GM12801 (cell line): ENCODE measurements around the gene TEX38.

Experiments used
- TF ChIP-seq, protein P1 (sequence below): IDR thresholded peaks from one replicate; pipeline ENCODE4 v1.5.1; 2011; ENCODE audit warnings: control low read depth; ENCODE audit not compliant: insufficient read length; ENCODE audit errors: extremely low read depth

Gene TEX38

DNA sequence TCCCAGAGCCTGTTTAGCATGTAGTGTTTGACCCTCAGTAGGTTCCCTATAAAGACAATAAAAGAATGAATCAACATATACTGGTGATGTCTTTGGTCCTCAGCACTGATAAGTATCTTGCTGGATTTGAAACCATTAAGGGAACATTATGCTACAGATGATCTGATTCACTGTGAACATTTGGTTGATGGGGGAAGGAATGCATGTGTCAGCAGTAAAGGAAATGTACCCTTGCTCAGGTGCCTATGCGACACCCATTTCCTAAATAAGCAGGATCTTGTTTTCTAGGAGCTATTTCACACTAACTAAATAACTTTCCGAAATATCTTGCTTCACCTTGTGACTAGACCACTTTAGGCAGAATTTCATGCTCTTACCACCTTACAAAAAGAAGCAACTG lies 13.0 kb downstream of the TEX38 start:
- TF ChIP-seq, protein P1, sequence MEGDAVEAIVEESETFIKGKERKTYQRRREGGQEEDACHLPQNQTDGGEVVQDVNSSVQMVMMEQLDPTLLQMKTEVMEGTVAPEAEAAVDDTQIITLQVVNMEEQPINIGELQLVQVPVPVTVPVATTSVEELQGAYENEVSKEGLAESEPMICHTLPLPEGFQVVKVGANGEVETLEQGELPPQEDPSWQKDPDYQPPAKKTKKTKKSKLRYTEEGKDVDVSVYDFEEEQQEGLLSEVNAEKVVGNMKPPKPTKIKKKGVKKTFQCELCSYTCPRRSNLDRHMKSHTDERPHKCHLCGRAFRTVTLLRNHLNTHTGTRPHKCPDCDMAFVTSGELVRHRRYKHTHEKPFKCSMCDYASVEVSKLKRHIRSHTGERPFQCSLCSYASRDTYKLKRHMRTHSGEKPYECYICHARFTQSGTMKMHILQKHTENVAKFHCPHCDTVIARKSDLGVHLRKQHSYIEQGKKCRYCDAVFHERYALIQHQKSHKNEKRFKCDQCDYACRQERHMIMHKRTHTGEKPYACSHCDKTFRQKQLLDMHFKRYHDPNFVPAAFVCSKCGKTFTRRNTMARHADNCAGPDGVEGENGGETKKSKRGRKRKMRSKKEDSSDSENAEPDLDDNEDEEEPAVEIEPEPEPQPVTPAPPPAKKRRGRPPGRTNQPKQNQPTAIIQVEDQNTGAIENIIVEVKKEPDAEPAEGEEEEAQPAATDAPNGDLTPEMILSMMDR = no peak

DNA sequence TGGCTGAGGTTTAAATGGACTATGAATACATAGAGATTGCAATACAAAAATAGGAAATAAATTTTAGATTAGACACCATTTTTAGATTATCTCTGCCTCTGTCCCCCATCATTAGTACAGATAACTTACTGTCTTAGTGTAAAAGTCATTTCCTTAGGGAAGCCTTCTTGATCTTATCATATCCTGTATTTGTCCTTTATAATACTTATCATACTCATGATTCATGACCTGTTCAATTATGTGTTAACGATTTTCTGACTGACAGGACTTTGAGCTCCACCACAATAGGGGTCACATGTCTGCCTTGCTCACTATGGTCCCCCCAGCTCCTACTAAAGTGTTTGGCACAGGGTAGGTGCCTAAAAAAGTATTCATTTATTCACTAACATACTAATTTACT lies 14.6 kb downstream of the TEX38 start:
- TF ChIP-seq, protein P1 = no peak

DNA sequence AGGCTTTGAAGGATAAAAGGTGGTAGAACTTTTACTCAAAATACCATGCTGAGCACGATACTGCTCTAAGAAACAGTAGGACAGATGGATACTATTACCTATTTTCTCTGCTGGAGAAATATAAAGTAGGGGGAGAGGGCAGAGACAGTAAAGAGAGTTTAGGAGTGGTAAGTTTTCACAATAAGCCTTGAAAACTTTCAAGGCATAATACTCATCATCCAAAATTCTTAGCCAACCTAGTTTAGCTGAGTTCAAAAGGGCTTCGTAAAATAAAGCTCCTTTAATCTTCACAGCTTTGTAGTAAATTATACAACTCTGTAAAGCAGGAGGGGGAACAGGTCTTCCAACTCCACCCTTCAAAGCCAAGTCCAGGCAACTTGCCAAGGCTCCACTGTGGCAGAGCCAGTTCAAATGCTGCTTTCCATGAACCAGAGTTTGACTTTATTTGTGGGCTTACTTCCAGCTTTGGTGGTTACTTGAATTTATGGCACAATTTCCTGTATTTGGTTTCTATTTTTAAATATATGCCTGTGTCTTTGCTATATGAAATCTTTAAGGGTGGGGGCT lies 15.5 kb downstream of the TEX38 start:
- TF ChIP-seq, protein P1 = no peak

DNA sequence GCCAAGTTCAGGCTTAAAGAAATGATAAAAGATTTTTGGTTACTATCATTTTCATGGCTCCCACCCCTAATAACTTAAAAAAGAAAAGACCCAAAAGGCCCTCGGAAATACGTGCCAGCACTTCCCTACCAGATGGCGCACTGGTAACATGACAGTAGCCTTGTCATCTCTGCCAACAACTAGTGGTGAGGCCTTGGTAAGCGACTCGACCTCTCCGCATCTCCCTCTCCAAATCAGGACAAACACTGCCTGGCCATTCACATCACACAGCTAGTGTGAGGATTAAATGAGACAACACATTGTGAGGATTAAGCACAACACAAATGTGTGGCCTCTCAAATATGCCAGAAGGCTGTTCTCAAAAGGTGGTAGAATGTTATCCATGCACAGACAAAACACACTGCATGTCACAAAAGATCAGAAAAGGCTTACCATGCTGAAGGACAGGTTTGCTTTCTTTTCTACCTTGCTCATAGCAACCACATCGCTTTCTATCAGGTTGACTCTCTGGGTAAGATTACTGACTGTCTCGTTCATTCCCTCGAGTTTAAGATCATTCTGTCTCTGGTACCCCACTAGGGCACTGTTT lies 16.4 kb downstream of the TEX38 start:
- TF ChIP-seq, protein P1 = no peak

GRCh38 chr1:46689356-46689755 lies 17.7 kb downstream of the TEX38 start:
- TF ChIP-seq, protein P1 = no peak

GRCh38 chr1:46689897-46690296 lies 18.2 kb downstream of the TEX38 start:
- TF ChIP-seq, protein P1 = no peak

GRCh38 chr1:46690931-46691421 lies 19.3 kb downstream of the TEX38 start:
- TF ChIP-seq, protein P1 = no peak
